Stimulated activated CD8-positive, alpha-beta memory T cell treated with anti-CD3 and anti-CD28 coated beads, Interleukin-7, amount 100 ng/mL, for 1 hour (primary cell): ENCODE data around the gene GRM2.
"Not testable (repeated sequence)": the region's sequence is repeated elsewhere in the genome, so short reads cannot be mapped to it uniquely, and the experiment has no call there.

ENCODE experiments used
- DNase-seq, 2 donors: peaks; one replicate each; pipeline ENCODE4 v3.0.0-alpha.2; 2020; ENCODE audit warnings: low read depth in 2 of 2

GRM2 gene

GRCh38 chr3:51722362-51722761 lies 15.5 kb downstream of the GRM2 start:
- no peak for DNase-seq

- DNase-seq: no peak
Observed at GRCh38 chr3:51727500-51727899, 20.6 kb downstream of the GRM2 start.

GRCh38 chr3:51729042-51729633 lies 22.3 kb downstream of the GRM2 start:
- no peak for DNase-seq

GRCh38 chr3:51733859-51734571 lies 27.1 kb downstream of the GRM2 start:
- DNase-seq: no peak

- no peak for DNase-seq
Observed at GRCh38 chr3:51734572-51734907, 27.7 kb downstream of the GRM2 start.

- no peak for DNase-seq
Observed at GRCh38 chr3:51735039-51735438, 28.2 kb downstream of the GRM2 start.

- DNase-seq: no peak
Observed at GRCh38 chr3:51735950-51736349, 29.1 kb downstream of the GRM2 start.

GRCh38 chr3:51739110-51739509 lies 32.2 kb downstream of the GRM2 start:
- no peak for DNase-seq

- not testable (repeated sequence) for DNase-seq
Observed at GRCh38 chr3:51742320-51742719, 35.5 kb downstream of the GRM2 start.

- DNase-seq: not testable (repeated sequence)
Observed at GRCh38 chr3:51742978-51743377, 36.1 kb downstream of the GRM2 start.

GRCh38 chr3:51747840-51748239 lies 41.0 kb downstream of the GRM2 start:
- DNase-seq: no peak

- DNase-seq: no peak
Observed at GRCh38 chr3:51748327-51748726, 41.5 kb downstream of the GRM2 start.

GRCh38 chr3:51750878-51751277 lies 44.0 kb downstream of the GRM2 start:
- DNase-seq: no peak

- no peak for DNase-seq
Observed at GRCh38 chr3:51751287-51751686, 44.4 kb downstream of the GRM2 start.

GRCh38 chr3:51753763-51754750 lies 47.2 kb downstream of the GRM2 start:
- DNase-seq: not testable (repeated sequence)

- DNase-seq: no peak
Observed at GRCh38 chr3:51759203-51759602, 52.3 kb downstream of the GRM2 start.
